NCI-H2196 treated with DMSO at 0.1 percent for 48 hours (cell line): ENCODE data around the gene VAMP5.
A peak's percentile ranks its signal among the peaks of the same experiment; 100 is the strongest.
"Not testable (repeated sequence)": the region's sequence is repeated elsewhere in the genome, so short reads cannot be mapped to it uniquely, and the experiment has no call there.

Source experiments
- DNase-seq: peaks from one replicate; lab custom pipeline; 2025; ENCODE audit not compliant: unreplicated experiment; lab: John Stamatoyannopoulos, UW

Gene VAMP5

GRCh38 chr2:85583667-85584353, 421 bp upstream of the VAMP5 start:
- no peak for DNase-seq

- DNase-seq: no peak
These were observed 888 bp downstream of the VAMP5 start for GRCh38 chr2:85584857-85585780.

GRCh38 chr2:85585781-85586105, 1.5 kb downstream of the VAMP5 start:
- DNase-seq: no peak

- DNase-seq: no peak
These were observed 4.0 kb downstream of the VAMP5 start for GRCh38 chr2:85588236-85588635.

- no peak for DNase-seq
These were observed 4.4 kb downstream of the VAMP5 start for GRCh38 chr2:85588645-85589044.

DNA sequence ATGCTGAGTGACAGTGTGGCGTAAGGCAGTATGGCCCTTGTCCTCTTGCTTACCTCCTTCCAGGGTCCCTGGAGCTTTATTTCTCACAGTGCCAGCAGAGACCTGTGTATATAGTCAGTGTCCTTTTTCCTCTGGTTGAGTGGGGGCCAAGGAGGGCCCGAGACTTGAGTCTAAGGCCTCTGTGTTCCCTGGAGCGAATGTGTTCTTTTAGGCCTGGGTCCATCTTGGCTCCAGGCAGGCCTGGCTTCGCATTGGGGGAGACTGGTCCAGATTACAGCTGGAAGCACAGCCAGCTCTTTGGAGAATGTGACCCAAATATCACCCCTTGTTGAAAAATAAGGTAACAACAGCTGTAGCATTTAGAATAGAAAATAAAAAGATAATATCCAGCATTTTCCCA, 5.0 kb downstream of the VAMP5 start:
- DNase-seq: no peak

- DNase-seq: no peak
These were observed 6.0 kb downstream of the VAMP5 start for GRCh38 chr2:85589982-85590791.

- DNase-seq: no peak
These were observed 6.7 kb downstream of the VAMP5 start for GRCh38 chr2:85590950-85591349.

- DNase-seq: no peak
These were observed 7.3 kb downstream of the VAMP5 start for GRCh38 chr2:85591563-85591962.

DNA sequence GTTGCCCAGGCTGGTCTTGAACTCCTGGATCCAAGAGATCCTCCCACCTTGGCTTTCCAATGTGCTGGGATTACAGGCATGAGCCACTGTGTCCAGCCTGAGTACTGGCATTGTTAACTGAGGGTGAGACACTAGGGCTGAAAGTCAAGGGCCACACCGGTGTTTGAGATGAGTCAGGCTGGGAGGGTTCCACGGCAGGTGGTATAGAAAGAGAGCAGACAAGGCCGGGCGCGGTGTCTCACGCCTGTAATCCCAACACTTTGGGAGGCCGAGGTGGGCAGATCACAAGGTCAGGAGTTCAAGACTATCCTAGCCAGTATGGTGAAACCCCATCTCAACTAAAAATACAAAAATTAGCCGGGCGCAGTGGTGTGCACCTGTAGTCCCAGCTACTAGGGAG, 8.1 kb downstream of the VAMP5 start:
- DNase-seq: not testable (repeated sequence)

DNA sequence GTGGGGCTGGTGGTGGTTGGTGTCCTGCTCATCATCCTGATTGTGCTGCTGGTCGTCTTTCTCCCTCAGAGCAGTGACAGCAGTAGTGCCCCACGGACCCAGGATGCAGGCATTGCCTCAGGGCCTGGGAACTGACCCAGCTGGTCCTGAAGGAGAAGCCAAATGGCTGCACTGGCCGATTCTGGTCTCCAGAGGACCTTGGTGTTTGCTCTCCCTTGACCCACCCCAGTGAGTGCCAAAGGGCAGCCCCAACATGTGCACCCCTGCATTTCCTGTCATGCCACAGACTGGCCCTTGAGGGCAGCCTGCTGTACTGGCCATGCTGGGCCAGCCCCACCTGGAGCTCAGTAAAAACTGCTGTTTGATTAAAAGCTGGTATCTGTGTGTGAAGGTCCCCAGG, 8.8 kb downstream of the VAMP5 start:
- no peak for DNase-seq

GRCh38 chr2:85594715-85595300, 10.6 kb downstream of the VAMP5 start:
- DNase-seq: no peak

DNA sequence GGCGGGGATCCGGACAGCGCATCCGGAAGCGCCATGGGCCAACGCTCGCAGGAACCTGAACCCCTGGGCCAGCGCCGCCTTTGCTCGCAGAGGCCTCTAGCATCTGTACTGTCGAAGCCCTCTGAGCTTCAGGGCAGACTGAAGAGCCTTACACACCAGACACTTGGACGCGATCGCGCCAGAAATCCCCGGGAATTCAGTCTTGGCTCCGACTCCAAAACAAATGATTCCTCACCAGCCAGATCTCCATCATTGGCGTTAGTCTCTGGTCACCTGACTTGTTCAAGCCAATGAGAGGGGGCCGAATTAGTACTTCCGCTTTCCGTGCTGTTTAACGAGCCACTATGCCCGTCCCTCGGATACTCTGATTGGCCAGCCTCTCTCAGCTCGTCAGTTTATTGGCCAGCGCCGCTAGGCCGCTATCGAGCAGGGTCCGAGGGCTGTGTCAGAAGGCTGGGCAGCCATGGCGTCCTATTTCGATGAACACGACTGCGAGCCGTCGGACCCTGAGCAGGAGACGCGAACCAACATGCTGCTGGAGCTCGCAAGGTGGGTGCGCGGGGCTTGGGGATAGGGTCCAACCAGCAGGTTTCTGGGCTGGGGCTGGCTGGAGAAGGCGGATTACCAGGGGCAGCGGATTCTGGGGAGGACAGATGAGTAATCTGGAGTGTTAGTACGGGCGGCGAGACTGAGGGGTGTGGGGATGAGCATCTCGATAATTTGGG, 11.2 kb downstream of the VAMP5 start, which contains the start of gene RNF181:
Gene RNF181 (plus strand): TSS at position 445 of the 725 bp plus-strand sequence. CDS start 19 bp downstream, at position 464.
- DNase-seq: peak; percentile 84

DNA sequence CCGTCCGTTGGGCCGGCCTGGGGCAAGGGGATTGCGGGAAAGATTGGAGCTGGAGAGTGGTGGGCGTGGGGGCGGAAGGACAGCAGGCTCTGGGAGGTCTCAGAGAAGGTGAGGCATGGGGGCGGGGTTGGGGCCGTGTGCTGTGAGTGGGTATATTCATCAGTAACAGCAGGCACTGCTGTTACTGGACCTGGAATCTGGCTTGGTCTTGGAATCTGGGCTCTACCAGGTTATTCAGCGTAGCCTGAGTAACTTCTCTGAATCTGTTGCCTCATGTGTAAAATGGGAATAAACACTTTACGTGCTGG, 11.7 kb downstream of the VAMP5 start:
- no peak for DNase-seq

GRCh38 chr2:85596486-85597143, 12.4 kb downstream of the VAMP5 start:
- no peak for DNase-seq

DNA sequence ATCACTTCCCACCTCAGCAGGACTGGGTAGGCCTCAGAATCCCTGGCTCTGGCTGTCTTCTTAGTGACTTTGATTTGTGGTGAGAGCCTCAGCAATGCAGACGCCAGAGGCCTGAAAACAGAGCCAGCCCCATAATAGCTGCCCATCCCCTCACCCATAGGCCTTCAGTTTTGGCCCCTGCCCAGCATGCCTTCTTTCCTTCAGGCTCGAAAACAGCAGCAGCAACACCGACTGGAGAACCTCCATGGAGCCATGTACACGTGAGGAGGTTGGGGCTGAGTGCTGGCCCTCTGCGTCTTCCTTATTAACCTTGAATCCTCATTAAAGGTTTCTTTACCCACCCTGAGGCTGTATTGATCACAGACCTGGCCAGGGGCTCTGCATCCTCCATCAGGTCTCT, 13.0 kb downstream of the VAMP5 start:
- no peak for DNase-seq

GRCh38 chr2:85598594-85599340, 14.5 kb downstream of the VAMP5 start:
- no peak for DNase-seq

DNA sequence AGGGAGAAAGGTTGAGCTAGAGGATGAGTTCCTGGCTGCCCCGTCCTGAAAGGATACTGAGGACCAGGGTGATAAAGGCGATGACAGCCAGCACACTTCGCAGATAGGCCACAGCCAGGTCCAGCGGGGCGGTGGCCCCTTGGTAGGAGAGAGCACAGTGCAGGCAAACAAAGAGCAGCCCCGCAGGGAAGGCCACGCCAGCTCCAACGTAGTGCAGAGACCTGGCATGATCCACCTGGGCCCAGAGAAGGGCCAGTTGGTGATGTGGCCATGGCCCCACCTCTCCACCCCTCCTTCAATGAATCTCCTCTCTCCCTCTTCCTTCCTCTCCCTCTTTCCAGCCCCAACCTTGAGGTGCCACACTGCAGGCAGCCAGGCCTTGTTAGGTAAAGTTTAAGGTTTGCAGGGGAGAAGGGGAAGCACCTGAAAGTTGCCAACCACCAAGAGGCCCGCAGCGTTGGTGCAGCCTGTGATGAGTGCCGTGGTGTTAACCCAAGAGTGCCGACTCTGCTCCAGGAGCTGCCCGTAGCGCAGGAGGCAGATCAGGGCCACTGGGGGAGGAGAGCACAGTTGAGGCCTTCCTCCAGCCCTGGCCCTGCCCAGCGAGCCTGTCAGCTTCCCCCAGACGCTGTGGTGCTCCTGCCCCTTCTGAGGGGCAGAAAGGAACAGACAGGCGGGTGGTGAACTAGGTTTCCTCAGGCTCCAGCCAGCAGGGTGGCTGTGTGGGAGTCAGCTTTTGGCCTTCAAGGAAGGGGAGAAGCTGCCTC, 15.4 kb downstream of the VAMP5 start:
- DNase-seq: no peak

DNA sequence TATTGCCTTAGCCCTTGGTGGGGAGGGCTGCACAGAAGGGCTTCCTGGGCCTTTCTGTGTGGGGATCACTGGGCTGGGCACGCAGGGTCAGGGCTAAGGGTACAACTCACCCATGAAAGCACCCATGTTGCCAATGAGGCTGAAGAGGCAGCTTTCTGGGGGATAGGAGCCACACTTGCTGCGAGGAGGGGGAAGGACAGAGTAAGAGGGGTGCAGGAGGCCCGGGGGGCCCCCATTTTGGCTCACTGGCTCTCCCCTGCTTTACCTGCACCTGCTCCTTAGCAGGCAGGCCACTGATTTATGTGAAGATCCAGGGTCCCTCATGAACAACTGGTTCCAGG, 16.0 kb downstream of the VAMP5 start:
- DNase-seq: no peak
